ENCODE measurements around the gene L3MBTL1. TPM values are rescaled to one million over a fixed set of nuclear protein-coding genes. Genes with fewer than 3 reads are reported as not detected.

Gene L3MBTL1
- total and polyA plus RNA-seq, 2 donors from 2014 or later: 4.8 to 16.2 TPM

- no peak overlapping the region for H3K9ac ChIP-seq (ENCODE audit: low read length in 3 of 3)
- no peaks in the 10 kb centered on the region for H3K27me3 ChIP-seq (ENCODE audit: control insufficient read depth, insufficient read depth, low read length)
- peaks cover 0 to 9% (median 0%) of the 10 kb centered on the region in 3 donors for H3K36me3 ChIP-seq (ENCODE audit: control insufficient read depth in 2 of 3, insufficient read depth in 3 of 3, low read length in 3 of 3)
- FAIRE-seq (no peak), DNase-seq (no peak)
- intact Hi-C loops (cut with DNase I): no loop called here
- no peaks in the 10 kb centered on the region for H3K4me1 ChIP-seq (ENCODE audit: control insufficient read depth in 2 of 3, insufficient read depth in 2 of 3, low read depth in 1 of 3, low read length in 3 of 3)
- H3K9me3 ChIP-seq (ENCODE audit: control insufficient read depth in 2 of 3, insufficient read depth in 1 of 3, low read length in 3 of 3): no peaks in the 10 kb centered on the region
- no peak for TF ChIP-seq CTCF (IDR thresholded peaks at IDR 0.05; ENCODE audit: borderline replicate concordance, extremely low read depth, insufficient read depth)
- no peak overlapping the region for H3K27ac ChIP-seq (ENCODE audit: low read depth in 2 of 2, low read length in 2 of 2)
- no peak overlapping the region for H3K4me3 ChIP-seq (ENCODE audit: low read length in 3 of 3)
These were observed 23.0 kb downstream of the L3MBTL1 start for GRCh38 chr20:43530321-43531090.

DNA sequence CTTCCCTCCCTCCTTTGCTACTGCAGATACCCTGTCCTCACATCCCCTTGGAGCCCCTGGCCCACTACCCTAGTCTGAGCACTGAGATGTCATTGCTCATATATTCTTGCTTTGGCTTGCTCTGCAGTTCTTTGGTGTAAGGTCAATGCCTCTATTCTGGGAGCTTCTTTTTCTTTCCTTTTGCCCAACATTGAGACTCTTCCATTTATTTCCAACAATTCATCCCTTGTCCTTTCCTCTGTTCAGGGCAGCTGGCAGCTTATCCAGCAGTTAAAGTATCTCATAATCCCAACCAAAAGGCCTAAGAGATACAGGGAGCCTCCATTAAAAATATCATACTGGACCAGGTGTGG is 23.6 kb downstream of the L3MBTL1 start:
- Histone ChIP-seq H3K9me3 (ENCODE audit: control insufficient read depth in 2 of 3, insufficient read depth in 1 of 3, low read length in 3 of 3) (no peaks in the 10 kb centered on the region), H3K4me1 (ENCODE audit: control insufficient read depth in 2 of 3, insufficient read depth in 2 of 3, low read depth in 1 of 3, low read length in 3 of 3) (no peaks in the 10 kb centered on the region), H3K9ac (ENCODE audit: low read length in 3 of 3) (no peak overlapping the region), H3K36me3 (ENCODE audit: control insufficient read depth in 2 of 3, insufficient read depth in 3 of 3, low read length in 3 of 3) (peaks cover 0 to 10% (median 0%) of the 10 kb centered on the region in 3 donors), H3K27ac (ENCODE audit: low read depth in 2 of 2, low read length in 2 of 2) (no peak overlapping the region), H3K4me3 (ENCODE audit: low read length in 3 of 3) (no peak overlapping the region), H3K27me3 (ENCODE audit: control insufficient read depth, insufficient read depth, low read length) (no peaks in the 10 kb centered on the region)
- no peak for TF ChIP-seq CTCF (IDR thresholded peaks at IDR 0.05; ENCODE audit: borderline replicate concordance, extremely low read depth, insufficient read depth)
- DNase-seq (no peak), FAIRE-seq (no peak)
- intact Hi-C loops (cut with DNase I): no loop called here

DNA sequence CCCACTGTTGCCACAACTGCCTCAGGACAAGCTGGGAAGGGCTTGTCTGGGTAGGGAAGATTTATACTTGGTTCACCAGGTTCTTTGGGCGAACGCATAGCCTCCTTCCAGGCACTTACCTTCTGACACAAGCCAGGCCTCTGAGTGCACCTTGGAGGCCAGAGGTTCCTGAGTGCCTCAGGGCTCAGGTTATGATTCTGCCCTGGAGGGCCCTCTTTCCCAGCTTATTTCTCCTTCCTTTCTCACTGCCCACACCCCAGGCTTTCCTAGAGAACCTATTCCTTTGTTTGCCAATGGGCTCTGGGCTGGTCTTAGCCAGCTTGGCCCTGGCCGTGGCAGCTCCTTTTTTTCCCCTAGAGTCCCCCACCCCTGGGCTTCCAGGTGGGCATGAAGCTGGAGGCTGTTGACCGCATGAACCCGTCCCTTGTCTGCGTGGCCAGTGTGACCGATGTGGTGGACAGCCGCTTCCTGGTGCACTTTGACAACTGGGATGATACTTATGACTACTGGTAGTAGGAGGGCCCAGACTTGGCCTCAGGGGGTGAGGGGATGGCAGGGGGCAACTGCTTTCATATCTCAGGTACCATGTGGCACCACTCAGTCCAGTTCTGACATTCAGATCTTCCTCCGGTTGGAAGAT is 25.0 kb downstream of the L3MBTL1 start:
- intact Hi-C loops (cut with DNase I): no loop called here
- Histone ChIP-seq H3K27ac (ENCODE audit: low read depth in 2 of 2, low read length in 2 of 2) (no peak overlapping the region), H3K27me3 (ENCODE audit: control insufficient read depth, insufficient read depth, low read length) (no peaks in the 10 kb centered on the region), H3K4me3 (ENCODE audit: low read length in 3 of 3) (no peak overlapping the region), H3K9me3 (ENCODE audit: control insufficient read depth in 2 of 3, insufficient read depth in 1 of 3, low read length in 3 of 3) (no peaks in the 10 kb centered on the region), H3K4me1 (ENCODE audit: control insufficient read depth in 2 of 3, insufficient read depth in 2 of 3, low read depth in 1 of 3, low read length in 3 of 3) (no peaks in the 10 kb centered on the region), H3K36me3 (ENCODE audit: control insufficient read depth in 2 of 3, insufficient read depth in 3 of 3, low read length in 3 of 3) (peaks cover 0 to 10% (median 0%) of the 10 kb centered on the region in 3 donors), H3K9ac (ENCODE audit: low read length in 3 of 3) (no peak overlapping the region)
- no peak for TF ChIP-seq CTCF (IDR thresholded peaks at IDR 0.05; ENCODE audit: borderline replicate concordance, extremely low read depth, insufficient read depth)
- FAIRE-seq (no peak), DNase-seq (no peak)

All from kidney (tissue), 14 donors.